ENCODE data around the gene ITGA6. TPM values are rescaled to one million over a fixed set of nuclear protein-coding genes. Genes with fewer than 3 reads are reported as not detected.
A peak's percentile ranks its signal among the peaks of the same experiment; 100 is the strongest.

ITGA6 gene
- total RNA-seq, 1 experiment from 2014 or later, result 78.3 TPM

GRCh38 chr2:172381275-172382027 lies 45.9 kb upstream of the ITGA6 start:
- TF ChIP-seq CTCF (conservative IDR thresholded peaks at IDR 0.05), result peak; percentile 25; the same call in 2 of the 3 replicates
- Histone ChIP-seq H3K79me2 (ENCODE audit: insufficient read depth, low read length) (no peaks in the 10 kb centered on the region), H3K79me1 (ENCODE audit: insufficient read depth, low read depth, low read length, poor library complexity, severe bottlenecking) (no peaks in the 10 kb centered on the region), H4K91ac (ENCODE audit: insufficient read length, low read depth, low read length) (no peak overlapping the region), H2BK15ac (ENCODE audit: low read depth, low read length) (no peak overlapping the region), H2BK5ac (ENCODE audit: insufficient read length, low read length) (peak overlapping the region; percentile 46), H2BK120ac (ENCODE audit: low read depth, low read length, poor library complexity, severe bottlenecking) (no peak overlapping the region), H3K27me3 (ENCODE audit: insufficient read depth, low read length) (no peaks in the 10 kb centered on the region), H3T11ph (ENCODE audit: low read length) (peak overlapping the region; percentile 23), H3K9ac (ENCODE audit: extremely low read depth, insufficient read length, low read length) (peak overlapping the region; percentile 5), H3K9me3 (ENCODE audit: control insufficient read depth, low read depth, low read length) (no peaks in the 10 kb centered on the region), H4K20me1 (ENCODE audit: control insufficient read depth, insufficient read depth, insufficient read length) (no peaks in the 10 kb centered on the region), H3K14ac (ENCODE audit: insufficient read depth, low read length) (peak overlapping the region; percentile 51; the same call in 1 of the 2 replicates), H3K4ac (ENCODE audit: low read depth, low read length) (peak overlapping the region; percentile 51; the same call in 1 of the 2 replicates), H2AK5ac (ENCODE audit: insufficient read length, low read length) (no peak overlapping the region), H2AFZ (ENCODE audit: low read length) (no peak overlapping the region), H4K8ac (replicated peaks; ENCODE audit: insufficient read length, low read depth, low read length) (no peak overlapping the region), H3K56ac (ENCODE audit: insufficient read length, low read depth, low read length) (no peak overlapping the region), H3K23ac (ENCODE audit: insufficient read length, low read depth, low read length) (no peak overlapping the region), H3K4me2 (ENCODE audit: insufficient read depth, insufficient read length, low read length) (peak overlapping the region; percentile 48), H4K5ac (ENCODE audit: insufficient read length, low read depth, low read length) (peak overlapping the region; percentile 23), H2BK20ac (ENCODE audit: low read depth, low read length, poor library complexity, severe bottlenecking) (no peak overlapping the region), H3K18ac (ENCODE audit: insufficient read length, low read depth, low read length) (peak overlapping the region; percentile 36), H3K23me2 (ENCODE audit: insufficient read length, low read depth, low read length, poor library complexity, severe bottlenecking) (no peaks in the 10 kb centered on the region), H3K27ac (ENCODE audit: insufficient read length, low read depth, low read length) (peak overlapping the region; percentile 98), H3K4me1 (ENCODE audit: insufficient read depth, low read length) (peaks cover 17% of the 10 kb centered on the region; the same call in 1 of the 2 replicates), H2BK12ac (ENCODE audit: insufficient read length, low read depth, low read length) (peak overlapping the region; percentile 3)
- WGBS (ENCODE audit: extremely low coverage, insufficient read length, low lambda C conversion rate), result no CpG with 5 or more reads among the region's 3 CpGs
- no peak for DNase-seq
- Mint-ChIP-seq H3K9me3 (peaks cover 9 to 17% of the 10 kb centered on the region in 2 experiments), H3K4me1 (peaks cover 51 to 52% of the 10 kb centered on the region in 2 experiments), H3K4me3 (peak overlapping the region; percentile 29 to 60; a peak in 4 of 5 replicates), H3K27ac (peak overlapping the region; percentile 93 to 100 (median 100)), H3K36me3 (ENCODE audit: insufficient read depth in 1 of 3, low read depth in 3 of 3) (peaks cover 0 to 18% (median 14%) of the 10 kb centered on the region in 3 experiments; a peak in 5 of 7 replicates), H3K27me3 (ENCODE audit: low read depth) (peaks cover 3% of the 10 kb centered on the region)

All from H9 (cell line).